ENCODE data around the gene CNN3. TPM values are rescaled to one million over a fixed set of nuclear protein-coding genes. Genes with fewer than 3 reads are reported as not detected.

The CNN3 gene
- total and polyA plus RNA-seq, 3 experiments from 2014 or later = 1.6 to 2.8 (median 2.3) TPM

DNA sequence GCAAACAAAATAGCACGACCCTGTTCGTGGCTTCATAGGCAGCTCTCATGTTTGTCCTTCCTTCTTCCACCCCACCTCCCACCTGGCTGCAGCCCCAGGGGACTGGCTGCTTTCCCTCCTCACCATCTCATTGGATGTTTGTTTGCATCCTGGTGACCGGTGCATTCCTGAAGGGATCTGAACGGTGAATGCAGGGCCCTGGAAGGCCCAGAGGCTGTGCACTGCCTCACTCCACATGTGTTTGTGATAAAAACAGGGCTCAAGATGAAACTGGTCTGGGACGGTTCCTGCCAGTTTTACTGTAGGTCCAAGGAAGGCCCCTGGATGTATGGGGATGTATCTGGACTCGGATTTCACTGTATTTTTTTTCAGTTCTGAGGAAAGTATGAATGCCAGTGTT is 42.8 kb downstream of the CNN3 start:
- H3K27ac ChIP-seq (ENCODE audit: low read depth, low read length) = no peak overlapping the region
- H3K27ac Mint-ChIP-seq = peak overlapping the region in 2 of 8 donors; percentile 70 to 79
- ChIA-PET CTCF (no interaction called here), POLR2A (no interaction called here)
- no peaks in the 10 kb centered on the region for H3K27me3 ChIP-seq (ENCODE audit: insufficient read depth, low read length, poor library complexity, severe bottlenecking)
- peaks cover 0 to 3% of the 10 kb centered on the region in 2 donors for H3K27me3 Mint-ChIP-seq
- no peak overlapping the region for H3K4me3 ChIP-seq (ENCODE audit: low read length)
- H3K9me3 Mint-ChIP-seq = no peaks in the 10 kb centered on the region
- DNase-seq = no peak
- H3K4me3 Mint-ChIP-seq = peak overlapping the region in 4 of 7 donors; percentile 40 to 86 (median 60)
- H3K36me3 ChIP-seq (ENCODE audit: insufficient read depth, low read length) = no peaks in the 10 kb centered on the region
- peaks cover 9 to 17% (median 15%) of the 10 kb centered on the region in 3 donors for H3K4me1 Mint-ChIP-seq
- H3K36me3 Mint-ChIP-seq = no peaks in the 10 kb centered on the region
- H3K4me1 ChIP-seq (ENCODE audit: insufficient read depth, low read length) = no peaks in the 10 kb centered on the region
- no peaks in the 10 kb centered on the region for H3K9me3 ChIP-seq (ENCODE audit: low read length)

DNA sequence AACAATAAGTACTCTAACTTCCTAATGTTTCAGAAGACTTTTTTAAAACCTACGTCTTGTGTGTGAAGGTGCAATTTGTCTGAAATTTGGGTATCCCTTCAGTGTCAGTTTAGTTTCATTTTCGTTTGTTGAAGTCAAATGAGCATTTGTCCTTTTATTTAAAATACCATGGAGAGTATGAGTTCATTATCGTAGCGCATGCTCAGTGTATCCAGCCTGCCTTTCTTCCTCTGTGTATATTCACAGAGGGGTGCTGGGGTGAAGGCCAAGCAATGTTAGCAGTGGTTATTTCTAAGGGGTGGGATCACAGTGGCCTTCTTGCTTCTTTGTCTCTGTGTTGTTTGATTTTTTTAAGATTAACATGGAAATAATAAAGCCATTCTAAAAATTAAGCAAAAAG is 43.2 kb downstream of the CNN3 start:
- Histone ChIP-seq H3K4me3 (ENCODE audit: low read length) (peak overlapping the region; percentile 21), H3K9me3 (ENCODE audit: low read length) (no peaks in the 10 kb centered on the region), H3K27me3 (ENCODE audit: insufficient read depth, low read length, poor library complexity, severe bottlenecking) (no peaks in the 10 kb centered on the region), H3K4me1 (ENCODE audit: insufficient read depth, low read length) (no peaks in the 10 kb centered on the region), H3K27ac (ENCODE audit: low read depth, low read length) (no peak overlapping the region), H3K36me3 (ENCODE audit: insufficient read depth, low read length) (no peaks in the 10 kb centered on the region)
- Mint-ChIP-seq H3K4me3 (peak overlapping the region in 6 of 7 donors; percentile 40 to 86 (median 65)), H3K4me1 (peaks cover 9 to 17% (median 15%) of the 10 kb centered on the region in 3 donors), H3K9me3 (no peaks in the 10 kb centered on the region), H3K36me3 (no peaks in the 10 kb centered on the region), H3K27ac (peak overlapping the region in 5 of 8 donors; percentile 3 to 79 (median 25)), H3K27me3 (no peaks in the 10 kb centered on the region)
- CTCF ChIA-PET = no interaction called here
- DNase-seq = peak in 2 of 5 donors; percentile 4
- POLR2A ChIA-PET = no interaction called here

DNA sequence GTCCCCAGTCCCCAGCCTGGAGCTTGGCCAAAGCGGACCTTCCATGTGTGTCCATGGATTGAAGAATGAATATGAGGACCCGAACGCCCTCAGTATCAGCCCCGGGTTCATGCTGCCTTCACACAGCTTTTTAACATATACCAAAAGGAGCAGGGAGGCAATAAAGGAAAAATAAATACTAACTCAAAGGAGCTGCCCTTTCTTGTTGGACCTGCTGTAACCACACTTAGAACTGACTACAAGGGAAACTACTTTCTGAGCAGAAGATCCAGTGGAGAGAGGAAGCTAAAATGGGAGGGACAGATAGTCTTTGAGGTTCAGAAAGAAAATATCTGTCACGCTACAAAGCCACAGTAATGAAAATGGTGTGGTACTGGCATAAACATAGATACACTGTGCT is 48.6 kb downstream of the CNN3 start:
- Mint-ChIP-seq H3K9me3 (no peaks in the 10 kb centered on the region), H3K27ac (no peak overlapping the region), H3K4me3 (no peak overlapping the region), H3K4me1 (peaks cover 5 to 8% (median 8%) of the 10 kb centered on the region in 3 donors), H3K27me3 (peaks cover 11 to 38% of the 10 kb centered on the region in 2 donors), H3K36me3 (no peaks in the 10 kb centered on the region)
- H3K4me1 ChIP-seq (ENCODE audit: insufficient read depth, low read length) = no peaks in the 10 kb centered on the region
- no peaks in the 10 kb centered on the region for H3K27me3 ChIP-seq (ENCODE audit: insufficient read depth, low read length, poor library complexity, severe bottlenecking)
- ChIA-PET POLR2A (no interaction called here), CTCF (no interaction called here)
- DNase-seq = no peak
- H3K27ac ChIP-seq (ENCODE audit: low read depth, low read length) = no peak overlapping the region
- H3K4me3 ChIP-seq (ENCODE audit: low read length) = no peak overlapping the region
- H3K9me3 ChIP-seq (ENCODE audit: low read length) = no peaks in the 10 kb centered on the region
- no peaks in the 10 kb centered on the region for H3K36me3 ChIP-seq (ENCODE audit: insufficient read depth, low read length)

DNA sequence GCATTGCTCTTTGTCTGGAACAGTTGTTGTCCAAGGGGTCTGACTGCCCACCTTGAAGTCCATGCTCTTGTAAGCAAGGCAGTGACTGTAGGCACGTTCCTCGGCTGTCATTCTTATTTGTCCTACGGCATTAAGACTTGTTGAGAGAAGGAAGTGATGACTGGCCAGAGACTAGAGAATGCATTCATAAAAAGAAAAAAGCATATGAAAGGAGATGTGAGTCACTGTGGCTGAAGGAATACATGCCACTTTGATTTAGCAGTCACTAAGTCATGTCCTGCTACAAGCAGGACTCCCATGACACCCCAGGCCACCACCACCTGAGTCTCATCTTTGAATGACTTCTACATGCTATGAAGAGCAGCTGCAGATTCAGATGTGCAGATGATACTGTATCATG is 50.5 kb downstream of the CNN3 start:
- no peaks in the 10 kb centered on the region for H3K36me3 ChIP-seq (ENCODE audit: insufficient read depth, low read length)
- H3K9me3 ChIP-seq (ENCODE audit: low read length) = no peaks in the 10 kb centered on the region
- Mint-ChIP-seq H3K4me3 (no peak overlapping the region), H3K9me3 (no peaks in the 10 kb centered on the region), H3K27ac (no peak overlapping the region), H3K27me3 (peaks cover 15 to 45% of the 10 kb centered on the region in 2 donors), H3K36me3 (no peaks in the 10 kb centered on the region), H3K4me1 (no peaks in the 10 kb centered on the region)
- ChIA-PET CTCF (no interaction called here), POLR2A (no interaction called here)
- no peak overlapping the region for H3K4me3 ChIP-seq (ENCODE audit: low read length)
- no peak for DNase-seq
- H3K27me3 ChIP-seq (ENCODE audit: insufficient read depth, low read length, poor library complexity, severe bottlenecking) = no peaks in the 10 kb centered on the region
- H3K27ac ChIP-seq (ENCODE audit: low read depth, low read length) = no peak overlapping the region
- H3K4me1 ChIP-seq (ENCODE audit: insufficient read depth, low read length) = no peaks in the 10 kb centered on the region

DNA sequence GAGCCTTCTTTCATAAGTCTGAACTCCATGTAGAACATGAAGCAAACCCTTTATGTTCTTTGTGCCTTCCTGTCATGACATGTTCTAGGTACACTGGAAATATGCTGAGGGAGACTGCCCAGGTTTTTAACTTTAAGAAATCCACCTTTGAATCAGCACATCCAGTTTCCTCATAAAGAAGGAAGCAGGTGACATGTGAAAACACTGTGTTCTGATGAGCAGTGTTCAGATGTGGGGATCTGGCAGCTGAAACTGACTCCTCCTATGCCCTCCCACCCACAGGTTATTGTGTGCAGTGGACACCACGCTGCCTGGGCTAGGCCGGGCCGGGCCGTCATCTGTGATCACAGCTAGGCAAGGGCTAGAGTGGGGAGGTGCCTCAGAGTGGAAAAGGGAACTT is 51.1 kb downstream of the CNN3 start:
- ChIA-PET POLR2A (no interaction called here), CTCF (no interaction called here)
- H3K36me3 ChIP-seq (ENCODE audit: insufficient read depth, low read length) = no peaks in the 10 kb centered on the region
- H3K27me3 Mint-ChIP-seq = peaks cover 15 to 45% of the 10 kb centered on the region in 2 donors
- no peak overlapping the region for H3K27ac ChIP-seq (ENCODE audit: low read depth, low read length)
- no peak overlapping the region for H3K4me3 Mint-ChIP-seq
- DNase-seq = no peak
- H3K36me3 Mint-ChIP-seq = no peaks in the 10 kb centered on the region
- H3K4me1 Mint-ChIP-seq = no peaks in the 10 kb centered on the region
- H3K9me3 ChIP-seq (ENCODE audit: low read length) = no peaks in the 10 kb centered on the region
- H3K4me1 ChIP-seq (ENCODE audit: insufficient read depth, low read length) = no peaks in the 10 kb centered on the region
- no peaks in the 10 kb centered on the region for H3K27me3 ChIP-seq (ENCODE audit: insufficient read depth, low read length, poor library complexity, severe bottlenecking)
- no peak overlapping the region for H3K27ac Mint-ChIP-seq
- H3K9me3 Mint-ChIP-seq = no peaks in the 10 kb centered on the region
- H3K4me3 ChIP-seq (ENCODE audit: low read length) = no peak overlapping the region

DNA sequence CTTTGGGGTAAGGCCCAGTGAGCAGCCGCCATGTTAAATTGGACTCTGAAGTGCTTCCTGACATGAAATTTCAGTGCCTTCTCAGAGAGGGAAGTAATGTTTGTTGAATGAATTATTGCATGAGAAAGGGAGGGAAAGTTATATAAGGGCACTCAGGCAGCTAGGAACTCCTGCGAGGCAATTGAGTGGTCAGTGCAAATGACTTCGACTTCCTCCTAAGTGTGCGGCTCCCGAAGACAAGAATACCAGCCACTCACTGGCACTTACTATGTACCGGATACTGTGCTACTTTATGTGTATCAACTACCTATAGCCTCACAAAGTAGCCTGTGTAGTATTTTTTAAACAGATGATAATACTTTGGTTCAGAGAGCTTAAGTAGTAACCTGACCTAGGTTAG is 52.5 kb downstream of the CNN3 start:
- no peak overlapping the region for H3K27ac ChIP-seq (ENCODE audit: low read depth, low read length)
- H3K4me1 ChIP-seq (ENCODE audit: insufficient read depth, low read length) = no peaks in the 10 kb centered on the region
- Mint-ChIP-seq H3K27ac (no peak overlapping the region), H3K36me3 (no peaks in the 10 kb centered on the region), H3K27me3 (peaks cover 18 to 49% of the 10 kb centered on the region in 2 donors), H3K9me3 (no peaks in the 10 kb centered on the region), H3K4me1 (no peaks in the 10 kb centered on the region), H3K4me3 (no peak overlapping the region)
- no peaks in the 10 kb centered on the region for H3K36me3 ChIP-seq (ENCODE audit: insufficient read depth, low read length)
- DNase-seq = no peak
- ChIA-PET CTCF (interaction anchor here (2.9 kb wide), 1 partner anchor 20 kb away, joined by 9 read pairs; no protein-coding TSS in a partner anchor), POLR2A (no interaction called here)
- H3K4me3 ChIP-seq (ENCODE audit: low read length) = no peak overlapping the region
- H3K9me3 ChIP-seq (ENCODE audit: low read length) = no peaks in the 10 kb centered on the region
- H3K27me3 ChIP-seq (ENCODE audit: insufficient read depth, low read length, poor library complexity, severe bottlenecking) = no peaks in the 10 kb centered on the region

DNA sequence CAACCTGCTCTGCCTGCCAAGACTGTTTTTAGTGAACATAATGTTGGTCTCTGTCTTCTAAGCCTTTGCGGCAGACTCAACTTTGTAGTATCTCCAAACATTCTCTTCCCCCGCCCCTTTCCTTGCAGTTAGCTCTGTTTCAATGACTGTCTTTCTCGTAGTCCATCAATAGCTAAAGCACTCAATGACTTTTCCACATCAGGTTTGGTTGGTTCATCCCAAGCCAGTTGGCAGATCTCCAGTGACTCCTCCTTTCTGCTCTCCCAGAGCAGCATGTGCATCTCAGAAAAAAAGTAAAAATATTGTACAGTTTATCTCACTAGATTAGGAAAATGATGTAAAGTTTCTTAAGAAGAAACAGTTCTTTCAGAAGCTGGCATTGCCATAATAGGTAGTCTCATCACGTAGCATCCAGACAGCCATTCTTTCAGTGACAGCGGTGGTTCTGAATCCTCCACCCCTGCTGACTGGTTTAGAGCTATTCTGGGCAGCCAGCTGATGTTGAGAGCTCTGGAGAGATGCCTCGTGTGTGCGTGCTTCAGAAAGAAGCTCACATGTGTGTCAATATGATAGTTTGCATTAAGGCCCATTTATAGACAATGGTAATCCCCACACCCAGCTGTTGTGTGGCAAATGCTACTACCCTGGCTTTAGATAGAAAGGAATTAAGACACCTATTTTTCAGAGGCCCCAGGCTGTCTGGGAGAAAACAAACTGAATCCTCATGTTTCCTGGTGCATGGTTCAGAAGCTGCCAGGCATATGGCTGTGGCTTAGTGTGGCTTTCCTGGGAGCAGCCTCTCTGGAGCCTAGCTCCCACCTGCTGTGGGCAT is 53.2 kb downstream of the CNN3 start:
- no peaks in the 10 kb centered on the region for H3K36me3 ChIP-seq (ENCODE audit: insufficient read depth, low read length)
- no peaks in the 10 kb centered on the region for H3K27me3 ChIP-seq (ENCODE audit: insufficient read depth, low read length, poor library complexity, severe bottlenecking)
- ChIA-PET POLR2A (no interaction called here), CTCF (interaction anchor here (0.9 to 2.9 kb wide), 2 partner anchors 10 to 19 kb away, joined by 3 to 9 read pairs; no protein-coding TSS in a partner anchor)
- no peak overlapping the region for H3K27ac ChIP-seq (ENCODE audit: low read depth, low read length)
- no peak for DNase-seq
- no peaks in the 10 kb centered on the region for H3K4me1 Mint-ChIP-seq
- peaks cover 21 to 52% of the 10 kb centered on the region in 2 donors for H3K27me3 Mint-ChIP-seq
- H3K27ac Mint-ChIP-seq = no peak overlapping the region
- H3K9me3 Mint-ChIP-seq = no peaks in the 10 kb centered on the region
- H3K4me3 ChIP-seq (ENCODE audit: low read length) = no peak overlapping the region
- H3K4me3 Mint-ChIP-seq = no peak overlapping the region
- no peaks in the 10 kb centered on the region for H3K4me1 ChIP-seq (ENCODE audit: insufficient read depth, low read length)
- no peaks in the 10 kb centered on the region for H3K36me3 Mint-ChIP-seq
- H3K9me3 ChIP-seq (ENCODE audit: low read length) = no peaks in the 10 kb centered on the region

DNA sequence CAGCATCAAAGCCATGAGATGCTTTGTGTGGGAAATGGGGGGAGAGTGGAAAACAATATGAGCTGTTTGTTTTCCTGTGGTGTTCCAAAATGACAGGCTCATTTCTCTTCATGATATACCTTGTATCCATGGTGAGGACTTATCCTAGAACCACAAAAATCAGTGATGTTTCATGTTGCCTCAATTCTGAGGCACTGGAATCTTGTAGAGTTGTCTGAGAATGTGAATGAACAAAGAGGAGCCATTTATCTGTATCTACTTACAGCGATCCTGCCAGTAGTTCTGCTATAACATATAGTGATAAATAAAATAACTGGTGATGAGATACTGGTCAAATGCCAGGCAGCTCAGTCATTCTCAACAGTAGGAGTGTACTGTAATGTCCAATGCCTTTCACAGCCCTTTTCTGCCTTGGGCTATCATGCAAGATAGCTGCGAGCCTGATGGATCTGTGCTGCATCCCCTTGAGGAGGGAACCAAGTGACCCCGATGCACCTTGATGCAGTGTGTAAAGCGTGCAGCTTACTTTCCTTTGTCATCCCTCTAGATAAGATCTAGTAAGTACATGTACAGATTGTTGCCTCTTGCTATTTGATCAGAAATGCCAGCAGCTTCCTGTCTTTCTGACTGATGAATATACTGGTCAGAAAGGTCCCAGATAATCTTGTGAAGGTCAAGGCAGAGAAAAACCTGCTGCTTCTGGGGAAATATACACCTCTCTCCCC is 54.0 kb downstream of the CNN3 start:
- Mint-ChIP-seq H3K27me3 (peaks cover 21 to 49% of the 10 kb centered on the region in 2 donors), H3K36me3 (no peaks in the 10 kb centered on the region), H3K4me1 (no peaks in the 10 kb centered on the region), H3K27ac (no peak overlapping the region), H3K4me3 (no peak overlapping the region), H3K9me3 (no peaks in the 10 kb centered on the region)
- ChIA-PET POLR2A (no interaction called here), CTCF (interaction anchor here (0.9 to 2.9 kb wide), 3 partner anchors 9 to 170 kb away, joined by 3 to 9 read pairs (median 3); no protein-coding TSS in a partner anchor)
- Histone ChIP-seq H3K9me3 (ENCODE audit: low read length) (no peaks in the 10 kb centered on the region), H3K27me3 (ENCODE audit: insufficient read depth, low read length, poor library complexity, severe bottlenecking) (no peaks in the 10 kb centered on the region), H3K4me3 (ENCODE audit: low read length) (no peak overlapping the region), H3K36me3 (ENCODE audit: insufficient read depth, low read length) (no peaks in the 10 kb centered on the region), H3K4me1 (ENCODE audit: insufficient read depth, low read length) (no peaks in the 10 kb centered on the region), H3K27ac (ENCODE audit: low read depth, low read length) (no peak overlapping the region)
- DNase-seq = no peak
